ENCODE data around the gene GOLGA2. TPM values are rescaled to one million over a fixed set of nuclear protein-coding genes. Genes with fewer than 3 reads are reported as not detected.

Gene GOLGA2
- total and polyA plus RNA-seq, 2 donors (not counting 1 experiment from before 2014, with no cell fraction given) = 23.2 to 87.3 TPM

DNA sequence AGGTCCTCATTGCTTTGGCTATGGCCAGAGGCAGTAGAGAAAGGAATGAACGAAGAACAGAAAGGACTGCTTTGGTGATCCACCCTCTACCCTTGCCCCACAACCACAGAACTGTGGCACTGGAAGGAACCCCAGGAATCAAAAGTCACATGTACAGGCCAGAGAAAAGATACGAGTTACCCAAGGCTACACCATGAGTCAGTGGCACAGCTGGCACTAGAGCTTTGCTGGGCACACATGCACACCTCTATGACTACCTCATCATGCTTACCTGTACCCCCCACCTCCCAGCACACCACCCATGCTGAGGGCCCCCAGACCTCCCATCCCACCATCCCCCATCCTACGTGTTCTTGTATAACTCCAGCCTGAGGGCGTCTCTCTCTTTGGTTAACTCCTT is 13.1 kb downstream of the GOLGA2 start:
- Histone ChIP-seq H2AFZ (ENCODE audit: insufficient read depth, low read depth, low read length, poor library complexity, severe bottlenecking) (no peak overlapping the region), H3K27ac (ENCODE audit: low read length in 2 of 2) (no peak overlapping the region), H3K4me1 (ENCODE audit: control insufficient read depth in 2 of 2, insufficient read depth in 2 of 2, low read length in 2 of 2) (no peaks in the 10 kb centered on the region), H3K36me3 (replicated peaks in 1 of 2; ENCODE audit: control extremely low read depth in 1 of 2, control insufficient read depth in 1 of 2, extremely low read depth in 1 of 2, insufficient read depth in 2 of 2, low read length in 1 of 2) (peaks cover 0 to 55% of the 10 kb centered on the region in 2 experiments), H3K27me3 (replicated peaks in 1 of 4; ENCODE audit: control extremely low read depth in 1 of 4, control insufficient read depth in 3 of 4, insufficient read depth in 4 of 4, low read length in 3 of 4) (no peaks in the 10 kb centered on the region), H4K20me1 (ENCODE audit: control insufficient read depth, insufficient read depth, low read length, poor library complexity, severe bottlenecking) (no peaks in the 10 kb centered on the region), H3K4me2 (replicated peaks; ENCODE audit: low read depth, low read length, poor library complexity, severe bottlenecking) (no peak overlapping the region), H3K79me2 (ENCODE audit: control insufficient read depth, insufficient read depth, low read length) (no peaks in the 10 kb centered on the region), H3K9ac (ENCODE audit: low read length) (no peak overlapping the region), H3K4me3 (ENCODE audit: control extremely low read depth in 1 of 5, extremely low read depth in 1 of 5, insufficient read depth in 1 of 5, low read depth in 2 of 5, low read length in 4 of 5) (no peak overlapping the region), H3K9me3 (ENCODE audit: control extremely low read depth in 1 of 3, control insufficient read depth in 2 of 3, insufficient read depth in 1 of 3, low read length in 2 of 3) (no peaks in the 10 kb centered on the region)
- ATAC-seq (ENCODE audit: low read depth) (no peak), DNase-seq (no peak)
- Mint-ChIP-seq H3K27me3 (no peaks in the 10 kb centered on the region), H3K27ac (no peak overlapping the region), H3K4me3 (no peak overlapping the region), H3K4me1 (no peaks in the 10 kb centered on the region), H3K9me3 (ENCODE audit: insufficient read depth) (no peaks in the 10 kb centered on the region)
- intact Hi-C loops (cut with micrococcal nuclease) = no loop called here
- WGBS (ENCODE audit: insufficient coverage) = 100% methylated on average over 2 of the region's 4 CpGs
- TF ChIP-seq CTCF (IDR thresholded peaks at IDR 0.05) (no peak), EZH2 (IDR thresholded peaks at IDR 0.05; ENCODE audit: borderline replicate concordance, insufficient read depth, low read depth, low read length, poor library complexity, severe bottlenecking) (no peak)
- ChIA-PET POLR2A (no interaction called here), CTCF (no interaction called here)

DNA sequence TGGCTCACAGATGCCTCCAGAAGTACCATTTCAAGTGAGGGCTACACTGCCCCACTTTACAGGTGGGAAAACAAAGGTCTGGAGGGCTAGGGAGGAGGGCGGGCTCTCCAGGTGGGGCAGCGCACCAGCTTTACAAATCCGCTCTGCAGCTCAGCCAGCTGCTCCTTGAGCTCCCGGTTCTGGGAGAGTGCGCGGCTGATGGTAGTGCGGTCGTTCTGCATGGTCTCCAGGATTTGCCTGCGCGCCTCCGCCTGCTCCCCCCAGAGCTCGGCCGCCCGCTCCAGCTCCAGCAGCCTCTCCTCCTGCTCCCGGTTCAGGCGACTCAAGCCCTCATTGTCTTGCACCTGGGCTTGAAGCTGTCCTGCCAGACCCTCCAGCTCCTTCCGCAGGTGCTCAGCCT is 15.5 kb downstream of the GOLGA2 start:
- no peaks in the 10 kb centered on the region for H3K4me1 Mint-ChIP-seq
- no peaks in the 10 kb centered on the region for H4K20me1 ChIP-seq (ENCODE audit: control insufficient read depth, insufficient read depth, low read length, poor library complexity, severe bottlenecking)
- H3K9me3 Mint-ChIP-seq (ENCODE audit: insufficient read depth) = no peaks in the 10 kb centered on the region
- H3K4me2 ChIP-seq (replicated peaks; ENCODE audit: low read depth, low read length, poor library complexity, severe bottlenecking) = no peak overlapping the region
- H3K9ac ChIP-seq (ENCODE audit: low read length) = no peak overlapping the region
- no peak overlapping the region for H2AFZ ChIP-seq (ENCODE audit: insufficient read depth, low read depth, low read length, poor library complexity, severe bottlenecking)
- 98% methylated on average over 17 of the region's 17 CpGs for WGBS (ENCODE audit: insufficient coverage)
- CTCF ChIA-PET = no interaction called here
- no peaks in the 10 kb centered on the region for H3K79me2 ChIP-seq (ENCODE audit: control insufficient read depth, insufficient read depth, low read length)
- H3K27ac Mint-ChIP-seq = no peak overlapping the region
- no peak overlapping the region for H3K4me3 ChIP-seq (ENCODE audit: control extremely low read depth in 1 of 5, extremely low read depth in 1 of 5, insufficient read depth in 1 of 5, low read depth in 2 of 5, low read length in 4 of 5)
- no peaks in the 10 kb centered on the region for H3K27me3 Mint-ChIP-seq
- TF ChIP-seq EZH2 (IDR thresholded peaks at IDR 0.05; ENCODE audit: borderline replicate concordance, insufficient read depth, low read depth, low read length, poor library complexity, severe bottlenecking) = no peak
- no peak for TF ChIP-seq CTCF (IDR thresholded peaks at IDR 0.05)
- POLR2A ChIA-PET = interaction anchor here (0.7 kb wide), 1 partner anchor 15 kb away, joined by 3 read pairs; no protein-coding TSS in a partner anchor
- H3K4me3 Mint-ChIP-seq = no peak overlapping the region
- no peak overlapping the region for H3K27ac ChIP-seq (ENCODE audit: low read length in 2 of 2)
- no peaks in the 10 kb centered on the region for H3K9me3 ChIP-seq (ENCODE audit: control extremely low read depth in 1 of 3, control insufficient read depth in 2 of 3, insufficient read depth in 1 of 3, low read length in 2 of 3)
- H3K36me3 ChIP-seq (replicated peaks in 1 of 2; ENCODE audit: control extremely low read depth in 1 of 2, control insufficient read depth in 1 of 2, extremely low read depth in 1 of 2, insufficient read depth in 2 of 2, low read length in 1 of 2) = peaks cover 3 to 43% of the 10 kb centered on the region in 2 experiments
- H3K27me3 ChIP-seq (replicated peaks in 1 of 4; ENCODE audit: control extremely low read depth in 1 of 4, control insufficient read depth in 3 of 4, insufficient read depth in 4 of 4, low read length in 3 of 4) = no peaks in the 10 kb centered on the region
- ATAC-seq (ENCODE audit: low read depth) = no peak
- intact Hi-C loops (cut with micrococcal nuclease) = no loop called here
- H3K4me1 ChIP-seq (ENCODE audit: control insufficient read depth in 2 of 2, insufficient read depth in 2 of 2, low read length in 2 of 2) = no peaks in the 10 kb centered on the region
- DNase-seq = no peak
